Activated CD4-positive, CD25-positive, alpha-beta regulatory T cell treated with anti-CD3 and anti-CD28 coated beads, Interleukin-2, amount 50 U/mL, for 16 hours (primary cell): ENCODE measurements around the gene XRCC6.
"Not testable (repeated sequence)": the region's sequence is repeated elsewhere in the genome, so short reads cannot be mapped to it uniquely, and the experiment has no call there.

Experiments used
- DNase-seq: peaks from one replicate; pipeline ENCODE4 v3.0.0-alpha.2; 2020; ENCODE audit warnings: low read depth, low spot score

The XRCC6 gene

DNA sequence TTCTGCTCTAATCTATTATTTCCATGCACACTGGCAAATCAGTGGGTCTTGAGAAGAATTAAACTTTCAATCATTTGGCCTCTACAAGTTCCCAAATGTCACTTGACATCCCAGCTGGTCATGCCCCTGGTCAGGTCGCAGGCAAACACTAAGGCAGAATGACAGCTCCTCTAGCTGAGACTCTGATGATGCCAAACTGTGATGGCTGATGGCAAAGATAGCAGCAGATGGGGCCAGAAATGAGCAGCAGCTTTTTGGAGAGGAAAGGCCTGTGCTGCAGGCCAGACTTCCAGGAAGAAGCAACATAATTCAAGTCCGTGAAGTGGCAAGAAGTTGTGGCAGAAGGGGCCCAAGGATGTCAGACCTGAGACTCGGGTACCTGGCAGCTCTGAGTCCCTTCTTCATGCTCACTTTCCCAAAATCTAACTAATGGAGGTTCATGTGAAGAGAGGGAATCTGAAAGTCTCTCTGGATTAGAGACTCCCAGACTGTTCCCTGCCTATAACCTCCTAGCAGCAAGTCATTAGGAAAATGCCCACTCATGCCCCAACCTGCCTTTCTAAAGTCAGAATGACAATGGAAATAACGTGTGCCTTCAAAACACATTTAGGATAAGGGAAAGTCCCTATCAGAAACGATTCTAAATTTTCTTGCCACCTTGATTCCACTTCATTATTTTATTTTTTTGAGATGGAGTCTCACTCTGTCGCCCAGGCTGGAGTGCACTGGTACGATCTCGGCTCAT, 22.0 kb upstream of the XRCC6 start:
- no peak for DNase-seq

DNA sequence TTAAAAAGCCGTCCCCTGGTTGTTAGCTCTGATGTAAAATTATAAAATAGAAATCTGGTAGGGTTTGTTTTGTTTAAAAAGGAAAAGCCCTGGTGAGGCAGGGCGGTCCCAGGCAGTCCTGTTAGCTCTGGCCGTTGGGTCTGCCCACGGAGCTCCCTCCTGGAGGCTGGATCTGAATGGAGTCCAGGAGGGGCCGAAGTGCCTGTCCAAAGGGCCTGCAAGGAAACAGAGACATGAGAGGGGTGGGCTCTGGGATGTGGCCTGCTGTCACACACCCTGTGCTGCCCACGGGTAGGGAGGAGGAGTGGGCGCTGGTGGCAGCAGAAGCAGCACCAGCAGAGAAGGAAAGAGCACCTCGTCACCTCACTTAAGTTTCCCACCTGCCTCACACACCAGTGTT, 20.1 kb upstream of the XRCC6 start:
- DNase-seq, result no peak

DNA sequence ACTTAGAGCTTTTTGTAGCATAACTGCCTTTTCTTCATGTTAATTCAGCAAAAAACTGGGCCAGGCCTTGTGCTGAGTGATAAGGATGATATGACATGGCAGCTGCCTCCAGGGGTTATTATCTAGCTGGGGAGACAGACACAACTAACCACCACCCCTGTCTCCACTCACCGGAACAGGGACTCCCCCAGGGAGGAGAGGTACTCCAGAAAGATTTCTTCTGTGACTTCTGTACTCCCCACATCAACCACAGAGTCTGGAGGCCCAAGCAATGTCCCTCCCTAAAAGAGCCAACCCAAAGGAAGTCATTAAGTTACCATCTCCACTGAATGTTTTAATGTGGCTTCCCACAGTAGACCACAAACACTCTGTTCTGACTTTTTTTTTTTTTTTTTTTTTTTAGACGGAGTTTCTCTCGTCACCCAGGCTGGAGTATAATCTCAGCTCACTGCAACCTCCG, 17.2 kb upstream of the XRCC6 start:
- no peak for DNase-seq

DNA sequence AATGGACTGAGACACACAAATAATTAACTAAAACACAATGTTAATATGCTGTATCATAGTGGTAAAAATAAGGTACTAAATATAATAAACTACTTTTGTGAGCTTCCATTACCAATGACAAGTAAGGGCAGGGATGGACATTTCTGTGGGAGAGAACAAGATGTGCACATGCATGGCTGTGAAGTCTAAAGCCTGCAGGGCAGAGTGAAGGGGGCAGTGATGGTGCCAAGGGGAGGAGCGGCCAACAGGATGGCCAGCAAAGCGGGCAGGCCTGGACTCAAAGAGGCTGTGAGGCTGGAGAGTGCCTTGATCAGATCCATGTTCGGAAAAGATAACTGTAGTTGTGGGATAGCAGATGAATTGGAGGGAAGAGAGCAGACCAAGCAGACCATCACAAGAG, 12.7 kb upstream of the XRCC6 start:
- DNase-seq, result no peak

DNA sequence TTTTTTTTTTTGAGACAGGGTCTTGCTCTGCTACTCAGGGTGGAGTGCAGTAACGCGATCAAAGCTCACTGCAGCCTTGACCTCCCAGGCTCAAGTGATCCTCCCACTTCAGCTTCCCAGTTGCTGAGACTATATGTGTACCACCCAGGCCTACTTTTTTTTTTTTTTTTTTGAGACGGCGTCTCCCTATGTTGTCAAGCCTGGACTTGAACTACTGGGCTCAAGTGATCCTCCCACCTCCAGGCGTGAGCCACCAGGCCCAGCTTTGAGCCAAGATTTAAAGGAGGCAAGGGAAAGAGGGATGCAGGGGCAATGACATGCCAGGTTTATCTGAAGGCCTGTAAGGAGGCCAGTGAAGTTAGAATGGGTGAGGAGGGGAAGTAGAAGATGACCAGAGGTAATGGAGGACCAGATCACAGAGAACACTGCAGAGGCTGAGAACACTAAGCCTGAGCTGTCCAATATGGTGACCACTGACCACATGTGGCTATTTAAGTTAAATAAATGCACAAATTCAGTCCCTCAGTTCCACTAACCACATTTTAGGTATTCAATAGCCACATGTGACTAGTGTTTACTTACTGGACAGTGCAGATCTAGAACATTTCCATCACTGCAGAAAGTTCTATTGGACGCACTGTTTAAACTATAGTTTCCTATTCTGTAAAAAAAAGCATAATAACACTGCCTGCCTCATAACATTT, 8.3 kb upstream of the XRCC6 start:
- no peak for DNase-seq

DNA sequence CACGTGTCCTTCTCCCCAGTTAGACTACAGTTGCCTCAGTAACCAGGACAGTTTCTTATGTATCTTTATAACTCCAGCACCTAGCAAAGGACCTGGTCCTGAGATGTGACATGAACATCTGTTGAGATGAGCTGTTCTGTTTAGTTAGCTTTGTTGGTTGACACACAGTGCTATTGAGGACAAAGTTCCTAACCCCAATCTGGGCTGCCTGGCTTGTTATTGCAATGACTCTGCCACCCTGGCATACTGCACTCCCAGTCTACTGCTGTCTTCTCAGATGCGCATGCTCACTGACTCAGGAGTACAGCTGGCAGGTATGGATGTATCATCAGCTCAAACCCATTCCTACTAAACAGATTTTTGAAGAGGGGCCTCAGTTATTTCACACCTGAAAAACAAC, 7.6 kb upstream of the XRCC6 start:
- no peak for DNase-seq

DNA sequence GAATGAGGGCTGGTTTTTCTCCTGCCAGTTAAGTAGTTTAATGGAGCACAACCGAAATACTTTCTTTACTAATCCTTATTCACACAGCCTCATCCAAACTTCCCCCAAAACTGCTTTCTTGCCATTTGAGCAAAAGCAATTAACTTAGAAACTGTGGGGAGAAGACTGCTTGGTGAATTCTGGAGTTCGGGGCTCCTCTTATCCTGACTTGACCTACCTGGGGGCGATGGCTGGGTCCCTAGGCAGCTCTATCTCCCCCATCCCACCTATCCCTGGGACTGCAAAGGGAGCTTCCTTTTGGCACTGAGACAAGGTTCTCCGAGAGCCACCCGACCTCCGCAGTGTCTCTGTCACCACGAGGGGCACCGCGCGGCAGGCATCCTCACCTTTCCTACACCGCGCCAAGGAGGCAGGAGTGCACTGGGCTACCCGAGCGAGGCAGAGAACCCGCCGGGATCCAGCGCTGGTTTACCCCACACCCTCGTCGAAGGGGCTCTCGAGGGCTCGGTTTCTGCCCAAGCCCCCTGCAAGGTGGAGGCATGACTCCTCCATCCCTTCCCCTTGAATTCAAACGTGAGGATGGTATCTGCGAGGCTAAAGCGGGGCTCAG, 1.0 kb upstream of the XRCC6 start:
- DNase-seq, result no peak

DNA sequence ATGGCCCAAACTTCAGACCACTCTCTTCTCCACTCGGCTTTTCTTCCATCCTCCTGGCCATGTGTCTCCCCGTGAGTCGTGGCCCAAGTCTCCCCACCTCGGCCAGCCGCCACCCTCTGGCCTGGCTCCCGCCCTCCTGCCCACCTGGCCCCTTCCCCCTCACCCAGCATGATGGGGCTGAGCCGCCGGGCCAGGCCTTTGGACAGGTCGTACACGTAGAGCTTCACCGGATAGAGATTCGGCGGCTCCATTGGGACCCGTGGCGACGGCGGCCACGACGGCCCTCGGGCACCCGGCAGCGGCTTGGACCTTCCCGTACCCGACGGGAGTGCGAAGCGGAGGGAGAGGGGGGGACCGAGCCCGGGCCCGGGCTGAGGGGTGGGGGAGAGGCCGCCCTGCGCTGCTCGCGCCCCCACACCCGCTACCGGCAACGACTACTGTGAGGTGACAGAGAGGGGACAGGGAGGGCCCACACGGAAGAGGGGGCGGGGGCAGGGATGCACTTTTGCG, 451 bp upstream of the XRCC6 start, which contains the start of gene DESI1:
DESI1 (minus strand) TSS at position 455 of the 510 bp plus-strand sequence; CDS start at position 251, 204 bp downstream.
- DNase-seq, result no peak

DNA sequence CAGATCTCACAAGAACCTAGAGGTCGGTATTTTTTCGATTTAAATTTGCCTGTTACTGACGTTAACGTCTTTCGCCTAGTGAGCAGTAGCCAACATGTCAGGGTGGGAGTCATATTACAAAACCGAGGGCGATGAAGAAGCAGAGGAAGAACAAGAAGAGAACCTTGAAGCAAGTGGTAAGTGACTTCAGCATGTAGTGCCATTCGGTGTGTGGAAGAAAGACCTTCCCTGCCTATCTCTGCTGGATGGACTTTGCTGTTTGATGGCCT, 750 bp downstream of the XRCC6 start:
- DNase-seq, result no peak

DNA sequence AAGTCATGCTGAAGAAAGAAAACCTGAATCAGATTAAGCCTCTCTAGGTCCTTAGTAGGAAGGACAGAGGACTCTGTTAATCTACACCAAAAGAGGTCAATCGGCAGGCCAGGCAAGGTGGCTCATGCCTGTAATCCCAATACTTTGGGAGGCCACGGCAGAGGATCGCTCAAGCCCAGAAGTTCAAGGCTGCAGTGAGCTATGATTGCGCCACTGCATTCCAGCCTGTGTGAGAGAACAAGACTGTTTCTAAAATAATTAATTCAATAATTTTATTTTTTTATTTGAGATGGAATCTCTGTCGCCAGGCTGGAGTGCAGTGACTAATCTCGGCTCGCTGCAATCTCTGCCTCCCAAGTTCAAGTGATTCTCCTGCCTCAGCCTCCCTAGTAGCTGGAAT, 4.5 kb downstream of the XRCC6 start:
- no peak for DNase-seq

DNA sequence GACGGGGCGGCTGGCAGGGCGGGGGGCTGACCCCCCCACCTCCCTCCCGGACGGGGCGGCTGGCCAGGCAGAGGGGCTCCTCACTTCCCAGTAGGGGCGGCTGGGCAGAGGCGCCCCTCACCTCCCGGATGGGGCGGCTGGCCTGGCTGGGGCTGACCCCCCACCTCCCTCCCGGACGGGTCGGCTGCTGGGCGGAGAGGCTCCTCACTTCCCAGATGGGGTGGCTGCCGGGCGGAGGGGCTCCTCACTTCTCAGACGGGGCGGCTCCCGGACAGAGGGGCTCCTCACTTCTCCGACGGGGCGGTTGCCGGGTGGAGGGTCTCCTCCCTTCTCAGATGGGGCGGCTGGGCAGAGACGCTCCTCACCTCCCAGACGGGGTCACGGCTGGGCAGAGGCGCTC, 10.0 kb downstream of the XRCC6 start:
- DNase-seq, result not testable (repeated sequence)

DNA sequence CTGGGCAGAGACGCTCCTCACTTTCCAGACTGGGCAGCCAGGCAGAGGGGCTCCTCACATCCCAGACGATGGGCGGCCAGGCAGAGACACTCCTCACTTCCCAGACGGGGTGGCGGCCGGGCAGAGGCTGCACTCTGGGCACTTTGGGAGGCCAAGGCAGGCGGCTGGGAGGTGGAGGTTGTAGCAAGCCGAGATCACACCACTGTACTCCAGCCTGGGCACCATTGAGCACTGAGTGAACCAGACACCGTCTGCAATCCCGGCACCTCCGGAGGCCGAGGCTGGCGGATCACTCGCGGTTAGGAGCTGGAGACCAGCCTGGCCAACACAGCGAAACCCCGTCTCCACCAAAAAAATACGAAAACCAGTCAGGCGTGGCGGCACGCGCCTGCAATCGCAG, 10.5 kb downstream of the XRCC6 start:
- DNase-seq, result not testable (repeated sequence)

DNA sequence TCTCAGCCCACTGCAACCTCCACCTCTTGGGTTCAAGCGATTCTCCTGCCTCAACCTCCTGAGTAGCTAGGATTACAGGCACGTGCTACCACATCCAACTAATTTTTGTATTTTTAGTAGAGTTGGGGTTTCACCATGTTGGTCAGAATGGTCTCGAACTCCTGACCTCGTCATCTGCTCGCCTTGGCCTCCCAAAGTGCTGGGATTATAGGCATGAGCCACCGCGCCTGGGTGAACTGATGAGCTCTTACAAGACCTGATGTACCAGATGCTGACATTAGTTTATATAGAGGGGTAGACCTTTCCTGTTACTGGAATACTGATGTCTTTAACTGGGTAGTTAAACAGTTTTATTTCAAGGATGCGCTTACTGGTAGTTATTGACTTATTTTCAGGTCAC, 13.5 kb downstream of the XRCC6 start:
- DNase-seq, result not testable (repeated sequence)

DNA sequence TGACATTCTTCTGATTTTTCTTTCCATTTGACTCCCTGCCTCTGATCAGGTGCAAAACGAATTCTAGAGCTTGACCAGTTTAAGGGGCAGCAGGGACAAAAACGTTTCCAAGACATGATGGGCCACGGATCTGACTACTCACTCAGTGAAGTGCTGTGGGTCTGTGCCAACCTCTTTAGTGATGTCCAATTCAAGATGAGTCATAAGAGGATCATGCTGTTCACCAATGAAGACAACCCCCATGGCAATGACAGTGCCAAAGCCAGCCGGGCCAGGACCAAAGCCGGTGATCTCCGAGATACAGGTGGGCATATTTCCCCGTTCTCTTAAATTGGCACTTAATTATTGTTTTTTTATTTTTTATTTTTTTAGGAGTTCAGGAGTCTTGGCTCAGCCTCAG, 15.4 kb downstream of the XRCC6 start:
- DNase-seq, result no peak

DNA sequence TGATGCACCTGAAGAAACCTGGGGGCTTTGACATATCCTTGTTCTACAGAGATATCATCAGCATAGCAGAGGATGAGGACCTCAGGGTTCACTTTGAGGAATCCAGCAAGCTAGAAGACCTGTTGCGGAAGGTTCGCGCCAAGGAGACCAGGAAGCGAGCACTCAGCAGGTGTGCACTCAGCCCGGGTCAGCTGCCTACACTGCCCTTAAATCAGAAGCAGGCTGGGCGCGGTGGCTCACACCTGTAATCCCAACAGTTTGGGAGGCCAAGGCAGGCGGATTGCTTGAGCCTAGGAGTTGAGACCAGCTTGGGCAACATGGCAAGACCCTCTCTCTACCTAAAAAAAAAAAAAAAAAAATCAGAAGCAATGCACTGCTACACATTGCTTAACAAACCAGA, 16.5 kb downstream of the XRCC6 start:
- not testable (repeated sequence) for DNase-seq

DNA sequence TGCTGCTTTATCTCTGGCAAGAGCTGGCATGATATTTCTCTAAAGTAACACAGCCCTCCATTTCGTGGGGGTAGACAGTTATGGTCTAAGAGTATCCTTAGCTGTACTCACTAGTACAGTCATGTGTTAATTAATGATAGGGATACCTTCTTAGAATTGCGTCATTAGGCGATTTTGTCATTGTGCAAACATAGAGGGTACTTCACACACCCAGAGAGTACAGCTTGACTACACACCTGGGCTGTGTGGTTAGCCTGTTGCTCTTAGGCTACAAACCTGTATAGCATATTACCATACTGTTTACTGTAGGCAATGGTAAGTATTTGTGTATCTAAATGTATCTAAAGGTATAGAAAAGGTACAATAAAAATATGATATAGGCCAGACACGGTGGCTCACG, 17.0 kb downstream of the XRCC6 start:
- no peak for DNase-seq

DNA sequence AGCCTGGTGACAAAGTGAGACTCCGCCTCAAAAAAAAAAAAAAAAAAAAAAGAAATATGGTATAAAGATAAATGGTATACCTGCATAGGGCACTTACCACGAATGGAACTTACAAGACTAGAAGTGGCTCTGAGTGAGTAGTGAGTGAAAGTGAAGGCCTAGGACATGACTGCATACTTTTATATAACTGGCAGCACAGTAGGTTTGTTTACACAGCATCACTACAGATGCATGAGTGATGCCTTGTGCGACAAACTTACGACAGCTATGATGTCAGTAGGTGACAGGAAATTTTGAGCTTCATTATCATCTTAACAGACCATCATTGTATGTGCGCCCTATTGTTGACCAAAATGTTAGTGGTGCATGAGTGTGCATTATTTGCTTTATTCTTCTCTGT, 17.7 kb downstream of the XRCC6 start:
- no peak for DNase-seq

DNA sequence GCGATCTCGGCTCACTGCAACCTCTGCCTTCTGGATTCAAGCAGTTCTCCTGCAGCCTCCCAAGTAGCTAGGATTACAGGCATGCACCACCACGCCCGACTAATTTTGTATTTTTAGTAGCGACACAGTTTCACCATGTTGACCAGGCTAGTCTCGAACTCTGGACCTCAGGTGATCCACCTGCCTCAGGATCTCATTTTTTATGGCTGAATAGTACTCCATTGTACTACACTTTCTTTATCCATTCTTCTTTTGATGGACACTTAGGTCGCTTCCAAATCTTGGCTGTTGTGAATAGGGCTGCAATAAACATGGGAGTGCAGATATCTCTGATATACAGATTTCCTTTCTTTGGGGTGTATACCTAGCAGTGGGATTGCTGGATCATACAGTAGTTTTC, 20.8 kb downstream of the XRCC6 start:
- no peak for DNase-seq

DNA sequence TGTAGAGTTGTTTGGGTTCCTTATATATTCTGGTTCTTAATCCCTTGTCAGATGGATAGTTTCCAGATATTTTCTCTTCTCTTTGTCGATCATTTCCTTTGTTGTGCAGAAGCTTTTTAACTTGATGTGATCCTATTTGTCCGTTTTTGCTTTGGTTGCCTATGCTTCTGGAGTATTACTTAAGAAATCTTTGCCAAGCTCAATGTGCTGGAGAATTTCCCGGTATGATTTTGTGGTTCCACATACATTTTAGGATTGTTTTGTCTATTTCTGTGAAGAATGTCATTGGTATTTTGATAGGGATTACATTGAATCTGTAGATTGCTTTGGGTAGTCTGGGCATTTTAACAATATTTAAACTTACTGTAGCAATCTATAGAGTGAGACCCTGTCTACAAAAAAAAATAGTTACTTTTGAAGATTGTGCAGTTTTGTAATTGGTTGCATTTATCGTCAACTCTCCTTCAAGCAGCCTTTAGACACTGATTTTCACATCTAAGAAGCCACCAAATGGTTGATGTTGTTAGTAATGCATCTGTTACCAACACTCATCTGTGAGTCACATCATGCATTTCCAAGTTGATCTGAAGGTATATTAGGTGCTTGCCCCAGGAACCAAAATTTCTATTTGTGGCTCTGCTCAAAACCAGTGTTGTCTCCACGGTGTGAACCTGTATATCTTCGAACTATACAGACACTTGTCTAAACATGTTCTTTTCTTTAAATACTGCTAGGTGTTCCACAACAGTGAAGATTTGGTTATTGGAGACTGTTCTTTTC, 21.4 kb downstream of the XRCC6 start:
- no peak for DNase-seq

DNA sequence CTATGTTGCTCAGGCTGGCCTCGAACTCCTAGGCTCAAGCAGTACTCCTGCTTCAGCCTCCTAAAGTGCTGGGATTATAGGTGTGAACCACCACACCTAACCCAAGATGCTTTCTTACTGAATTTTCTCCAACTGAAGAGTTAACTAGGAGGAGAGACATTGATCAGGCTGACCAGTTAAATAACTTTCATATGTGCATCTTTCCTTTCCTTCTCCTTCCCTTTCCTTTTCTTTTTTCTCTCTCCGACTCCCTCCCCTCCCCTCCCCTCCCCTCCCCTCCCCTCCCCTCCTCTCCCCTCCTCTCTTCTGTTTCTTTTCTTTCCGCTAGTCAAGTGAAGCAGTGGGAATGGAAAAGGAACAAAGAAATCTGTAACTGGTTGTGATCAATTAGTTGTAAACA, 26.7 kb downstream of the XRCC6 start:
- DNase-seq, result no peak

DNA sequence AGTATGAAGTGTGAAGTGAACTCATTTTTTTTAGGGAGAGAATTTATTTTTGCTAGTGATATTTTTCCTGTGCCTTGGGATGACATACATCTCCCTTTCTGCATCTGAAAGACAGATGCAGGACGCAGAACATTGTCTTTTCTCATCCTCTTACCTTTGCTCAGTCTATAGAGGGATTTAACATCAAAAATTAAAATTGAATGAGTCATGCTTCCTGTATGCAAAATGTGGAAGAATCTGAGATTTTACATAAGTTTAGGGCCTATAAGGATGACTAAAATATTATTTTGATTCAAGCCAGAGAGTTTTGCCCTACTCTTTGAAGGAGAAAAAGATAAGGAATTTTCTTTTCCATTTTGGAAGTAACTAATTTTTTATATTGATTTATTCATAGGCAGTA, 27.3 kb downstream of the XRCC6 start:
- no peak for DNase-seq

DNA sequence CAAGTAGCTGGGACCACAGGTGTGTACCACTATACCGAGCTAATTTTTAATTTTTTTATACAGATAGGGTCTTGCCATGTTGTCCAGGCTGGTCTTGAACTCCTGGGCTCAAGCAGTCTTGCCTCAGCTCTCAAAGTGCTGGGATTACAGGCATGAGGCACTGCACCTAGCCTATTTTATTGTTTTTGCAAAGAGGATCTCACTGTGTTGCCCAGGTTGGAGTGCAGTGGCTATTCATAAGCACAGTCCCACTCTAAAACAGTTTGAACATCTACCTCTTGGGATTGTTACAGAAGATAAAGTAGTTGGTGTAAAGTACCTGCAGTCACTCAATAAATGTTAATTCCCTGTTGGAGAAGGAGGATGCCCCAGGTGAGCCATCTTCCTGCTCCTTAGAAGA, 29.1 kb downstream of the XRCC6 start:
- no peak for DNase-seq
